ENCODE measurements around the gene TSSK3.

GRCh38 chr1:32336591-32336932 lies 25.8 kb upstream of the TSSK3 start:
- TF ChIP-seq CTCF (conservative IDR thresholded peaks at IDR 0.05; ENCODE audit: low read depth, low read length) (no peak), EZH2 (IDR thresholded peaks at IDR 0.05; ENCODE audit: borderline replicate concordance, low read depth, low read length, poor library complexity, severe bottlenecking) (no peak)
